HepG2 (cell line): Measurements from ENCODE around the gene LSS. TPM values are rescaled to one million over a fixed set of nuclear protein-coding genes. Genes with fewer than 3 reads are reported as not detected.

Experiments used
- ATAC-seq: fragments of 200-7000 bp; cut with Tn5 transposase; 3 replicates; pipeline ENCODE4 v1.9.1; 2020; ENCODE audit warnings: mild to moderate bottlenecking, moderate library complexity
- BruUV-seq: library from RNA; stranded (reverse); fragments of 400-500 nt; replicated peaks from 2 replicates; lab custom pipeline; 2021; lab: Mats Ljungman, UMichigan
- CTCF ChIA-PET: fragments of 300-600 bp; formaldehyde crosslinking; extraction: SDS; loops from one replicate; lab custom pipeline; 2021; ENCODE audit warnings: low total read pairs, inconsistent platforms, low intra/inter-chr PET ratio; lab: Yijun Ruan, JAX
- POLR2A ChIA-PET: fragments of 350-600 bp; sonication (Branson Sonifier 250); formaldehyde crosslinking; loops from one replicate; lab custom pipeline; 2020; ENCODE audit warnings: antibody characterized with exemption, inconsistent platforms; lab: Yijun Ruan, JAX
- DNase-seq: peaks from one replicate; pipeline ENCODE4 v3.0.0-alpha.2; 2015; ENCODE audit warnings: low spot score
- FAIRE-seq: peaks from 3 replicates; lab custom pipeline; 2011; peaks lifted over from hg19 to GRCh38; lab: Jason Lieb, UNC
- H2AFZ ChIP-seq: one replicate; pipeline ENCODE4 v1.6.1; 2011; ENCODE audit warnings: low read length, inconsistent platforms
- H3K27ac ChIP-seq: fragments of 300-600 bp; 3 replicates; pipeline ENCODE4 v1.8.0; 2011; ENCODE audit warnings: mixed run types, mild to moderate bottlenecking, mixed read lengths, low read length, inconsistent platforms; ENCODE audit not compliant: insufficient read depth; ENCODE audit errors: extremely low read length
- H3K27me3 ChIP-seq, 2 experiments: fragments of 200-600 bp in 1 of 2; 2 replicates in 1 of 2; 3 replicates in 1 of 2; pipeline versions ENCODE4 v1.6.0 to v1.8.0; 2011; ENCODE audit warnings: low read length in 2 of 2, mild to moderate bottlenecking in 2 of 2, moderate library complexity in 2 of 2, inconsistent platforms in 1 of 2; ENCODE audit not compliant: insufficient read depth in 2 of 2, control insufficient read depth in 1 of 2
- H3K36me3 ChIP-seq, 2 experiments: fragments of 200-600 bp in 1 of 2; replicated peaks in 1 of 2; 2 replicates in 1 of 2; 3 replicates in 1 of 2; pipeline versions ENCODE4 v1.5.1 to v1.8.0; 2011; ENCODE audit warnings: low read length in 2 of 2, inconsistent platforms in 1 of 2; ENCODE audit not compliant: insufficient read depth in 2 of 2, control insufficient read depth in 1 of 2
- H3K4me1 ChIP-seq: 2 replicates; pipeline ENCODE4 v1.5.1; 2012; ENCODE audit warnings: low read length, inconsistent platforms; ENCODE audit not compliant: insufficient read depth
- H3K4me2 ChIP-seq: 2 replicates; pipeline ENCODE4 v1.6.0; 2011; ENCODE audit warnings: low read depth, low read length, inconsistent platforms
- H3K4me3 ChIP-seq, 3 experiments: fragments of 200-600 bp in 1 of 3; sonication (generic), shearing (Covaris generic) in 1 of 3; replicated peaks in 1 of 3; 2 replicates each; pipeline ENCODE4 v1.5.1; 2011 to 2016; ENCODE audit warnings: low read length in 3 of 3, inconsistent platforms in 2 of 3, low read depth in 2 of 3, mild to moderate bottlenecking in 2 of 3, control low read depth in 1 of 3, mixed read lengths in 1 of 3; ENCODE audit not compliant: insufficient read depth in 1 of 3
- H3K79me2 ChIP-seq: one replicate; pipeline ENCODE4 v1.6.1; 2011; ENCODE audit warnings: low read length, inconsistent platforms; ENCODE audit not compliant: insufficient read depth
- H3K9ac ChIP-seq: 2 replicates; pipeline ENCODE4 v1.6.0; 2011; ENCODE audit warnings: mild to moderate bottlenecking, low read depth, low read length, inconsistent platforms; ENCODE audit not compliant: insufficient read depth
- H3K9me3 ChIP-seq: 2 replicates; pipeline ENCODE4 v1.5.1; 2012; ENCODE audit warnings: mild to moderate bottlenecking, low read length
- H4K20me1 ChIP-seq: 2 replicates; pipeline ENCODE4 v1.6.0; 2011; ENCODE audit warnings: inconsistent platforms, mild to moderate bottlenecking, low read length, moderate library complexity; ENCODE audit not compliant: insufficient read depth
- CBX5 ChIP-seq: sonication (generic); formaldehyde crosslinking; IDR thresholded peaks from 2 replicates; pipeline ENCODE4 v1.4.0; 2020; ENCODE audit warnings: missing genetic modification reagents, borderline replicate concordance
- DBP ChIP-seq: sonication (generic); formaldehyde crosslinking; IDR thresholded peaks from 2 replicates; pipeline ENCODE4 v1.4.0; 2020; ENCODE audit warnings: missing genetic modification reagents; ENCODE audit errors: not compliant biosample characterization
- KLF6 ChIP-seq: IDR thresholded peaks from 2 replicates; pipeline ENCODE4 v1.8.0; 2016; ENCODE audit warnings: missing biosample characterization, missing genetic modification reagents
- MAFK ChIP-seq, 2 experiments: IDR thresholded peaks in 1 of 2; conservative IDR thresholded peaks in 1 of 2; 2 replicates each; pipeline ENCODE4 v1.6.1; 2011; ENCODE audit warnings: improper control_type of control experiment in 2 of 2, low read length in 2 of 2
- MTA3 ChIP-seq: sonication (generic); formaldehyde crosslinking; IDR thresholded peaks from 2 replicates; pipeline ENCODE4 v1.4.0; 2020; ENCODE audit warnings: missing genetic modification reagents
- MYC ChIP-seq: sonication (generic); formaldehyde crosslinking; IDR thresholded peaks from 2 replicates; pipeline ENCODE4 v1.9.0; 2021; ENCODE audit warnings: missing genetic modification reagents, borderline replicate concordance
- SOX13 ChIP-seq, 3 experiments: fragments of 450-650 bp in 1 of 3; sonication (generic) in 1 of 3; formaldehyde crosslinking in 1 of 3; IDR thresholded peaks in 2 of 3; conservative IDR thresholded peaks in 1 of 3; 2 replicates each; pipeline versions ENCODE4 v1.5.0 to v1.6.1; 2016 to 2020; ENCODE audit warnings: antibody characterized with exemption in 1 of 3, mild to moderate bottlenecking in 1 of 3, missing compliant biosample characterization in 1 of 3, missing genetic modification reagents in 1 of 3, moderate library complexity in 1 of 3
- ZNF326 ChIP-seq: sonication (generic); formaldehyde crosslinking; IDR thresholded peaks from 2 replicates; pipeline ENCODE4 v1.4.0; 2020; ENCODE audit warnings: missing genetic modification reagents, borderline replicate concordance
- ZNF547 ChIP-seq: sonication (generic); formaldehyde crosslinking; IDR thresholded peaks from 2 replicates; pipeline ENCODE4 v1.5.1; 2020; ENCODE audit warnings: mild to moderate bottlenecking, missing genetic modification reagents
- ZNF749 ChIP-seq: sonication (generic); formaldehyde crosslinking; IDR thresholded peaks from 2 replicates; pipeline ENCODE4 v1.8.0; 2022; ENCODE audit warnings: mild to moderate bottlenecking, missing genetic modification reagents, moderate library complexity, borderline replicate concordance
- ZNF776 ChIP-seq: sonication (generic); formaldehyde crosslinking; IDR thresholded peaks from 2 replicates; pipeline ENCODE4 v1.4.0; 2020; ENCODE audit warnings: mild to moderate bottlenecking, missing genetic modification reagents
- ZNF891 ChIP-seq: sonication (generic); formaldehyde crosslinking; IDR thresholded peaks from 2 replicates; pipeline ENCODE4 v1.5.0; 2020; ENCODE audit warnings: mild to moderate bottlenecking, missing genetic modification reagents
- WGBS: methylation state at CpG from one replicate; pipeline ENCODE4 v1.1.6; 2017; ENCODE audit warnings: low lambda C conversion rate; 5-methylcytosine and 5-hydroxymethylcytosine counted together
- in situ Hi-C: cut with HindIII; loops from 2 replicates; pipeline ENCODE4 v1.10.0; 2017; ENCODE audit warnings: low pct_unique_long_range_greater_than_20kb; ENCODE audit not compliant: extremely low pct_ligation_motif_present
- intact Hi-C: fragments of 100-400 bp; cut with micrococcal nuclease; formaldehyde crosslinking; loops from one replicate; pipeline ENCODE4 v1.10.0; 2022; ENCODE audit not compliant: unreplicated experiment
- polyA plus RNA-seq, 8 experiments: library from polyadenylated mRNA; depleted of rRNA in 3 of 8; stranded (reverse) in 7 of 8; unstranded in 1 of 8; fragments of >200 nt; fragmentation: Illumina TruSeq in 4 of 8; extraction: Trizol in 4 of 8; gene quantifications; 2 replicates each; pipeline versions ENCODE4 v1.2.1 to v1.2.3, GENCODE V29; 2011 to 2016; ENCODE audit warnings: low read depth in 4 of 8, missing spikeins in 1 of 8, mixed read lengths in 1 of 8; ENCODE audit not compliant: insufficient read depth in 1 of 8
- total RNA-seq, 5 experiments: library from RNA; depleted of rRNA; stranded (reverse); fragments of >200 nt; fragmentation: Illumina TruSeq; extraction: Trizol; gene quantifications; 2 replicates each; pipeline ENCODE4 v1.2.3, GENCODE V29; 2016; ENCODE audit warnings: low read depth in 1 of 5

The LSS gene
- total and polyA plus RNA-seq, 2 of the 13 experiments (the other 11 are each of a cell fraction or from before 2014, with no cell fraction given) = 72.6 to 113 TPM

- POLR2A ChIA-PET = no interaction called here
- H3K4me2 ChIP-seq = no peak overlapping the region
- H4K20me1 ChIP-seq = no peaks in the 10 kb centered on the region
- no peak overlapping the region for H3K27ac ChIP-seq
- H3K4me3 ChIP-seq = no peak overlapping the region
- H3K27me3 ChIP-seq = no peaks in the 10 kb centered on the region
- BruUV-seq = no TSS peak
- no peaks in the 10 kb centered on the region for H3K9me3 ChIP-seq
- no peaks in the 10 kb centered on the region for H3K79me2 ChIP-seq
- TF ChIP-seq ZNF776 (CRISPR knock-in tag) (no peak), DBP (CRISPR knock-in tag) (no peak), ZNF547 (CRISPR knock-in tag) (no peak), MYC (CRISPR knock-in tag) (no peak), MTA3 (no peak), SOX13 (IDR thresholded peaks at IDR 0.05) (no peak), SOX13 (CRISPR knock-in tag; conservative IDR thresholded peaks at IDR 0.05 in 1 of 2, IDR thresholded peaks at IDR 0.05 in 1 of 2) (no peak), ZNF891 (no peak), ZNF326 (no peak), ZNF749 (CRISPR knock-in tag) (no peak), KLF6 (CRISPR knock-in tag) (no peak), MAFK (conservative IDR thresholded peaks at IDR 0.05 in 1 of 2, IDR thresholded peaks at IDR 0.05 in 1 of 2; ENCODE audit: low read length in 2 of 2) (no peak), CBX5 (CRISPR knock-in tag) (no peak)
- TF ChIP-seq, all 625 proteins: peak for 0
- WGBS = 96% methylated on average over 13 of the region's 23 CpGs
- Histone ChIP-seq H2AFZ (no peak overlapping the region), H3K36me3 (peaks cover 21 to 80% of the 10 kb centered on the region in 2 experiments), H3K9ac (no peak overlapping the region), H3K4me1 (no peaks in the 10 kb centered on the region)
- DNase-seq (no peak), ATAC-seq (no peak), FAIRE-seq (no peak)
- CTCF ChIA-PET = no interaction called here
- in situ Hi-C loops (no loop called here), intact Hi-C loops (no loop called here)
Observed at GRCh38 chr21:46211786-46212720, 16.5 kb downstream of the LSS start.
